HCT116 (cell line): ENCODE data around the gene CLPTM1L. TPM values are rescaled to one million over a fixed set of nuclear protein-coding genes. Genes with fewer than 3 reads are reported as not detected.

Source experiments
- ATAC-seq: fragments of 200-7000 bp; cut with Tn5 transposase; 2 replicates; pipeline ENCODE4 v1.9.1; 2020; ENCODE audit warnings: mild to moderate bottlenecking, moderate library complexity
- BruUV-seq: library from RNA; stranded (reverse); fragments of 400-500 nt; replicated peaks from 2 replicates; lab custom pipeline; 2021; lab: Mats Ljungman, UMichigan
- CTCF ChIA-PET: fragments of 300-600 bp; sonication (Branson Sonifier 250); formaldehyde crosslinking; loops from one replicate; lab custom pipeline; 2021; ENCODE audit warnings: antibody characterized with exemption; lab: Charles Lee
- POLR2A ChIA-PET: fragments of 300-600, 350-600 bp; sonication (Branson Sonifier 250); formaldehyde crosslinking; loops from one replicate; lab custom pipeline; 2021; ENCODE audit warnings: antibody characterized with exemption; lab: Charles Lee
- RAD21 ChIA-PET, 2 experiments: fragments of 300-600 bp; sonication (Branson Sonifier 250); formaldehyde crosslinking; loops; one replicate each; lab custom pipeline; 2023; ENCODE audit warnings: low total read pairs in 2 of 2; ENCODE audit not compliant: uncharacterized antibody in 2 of 2, unreplicated experiment in 2 of 2, low non-redundant PET in 1 of 2; lab: Charles Lee
- DNase-seq: peaks from one replicate; pipeline ENCODE4 v3.0.0-alpha.2; 2010; ENCODE audit warnings: low read depth, low spot score
- H2AFZ ChIP-seq: fragments of 200-600 bp; shearing (Covaris generic), sonication (generic); 2 replicates; pipeline ENCODE4 v1.6.1; 2017; ENCODE audit warnings: low read depth, mixed run types, mixed read lengths, antibody characterized with exemption, low read length; ENCODE audit not compliant: poor library complexity, severe bottlenecking
- H3K27ac ChIP-seq: 2 replicates; pipeline ENCODE4 v1.5.1; 2012; ENCODE audit warnings: low read depth, low read length
- H3K27me3 ChIP-seq: fragments of 200-600 bp; sonication (generic); 2 replicates; pipeline ENCODE4 v1.6.1; 2016; ENCODE audit warnings: mixed run types, low read length, mixed read lengths; ENCODE audit not compliant: insufficient read depth
- H3K36me3 ChIP-seq, 2 experiments: fragments of 200-500 bp in 1 of 2; fragments of 200-600 bp in 1 of 2; sonication (Bioruptor generic) in 1 of 2; sonication (generic) in 1 of 2; 2 replicates each; pipeline versions ENCODE4 v1.5.1 to v1.6.1; 2014 to 2016; ENCODE audit warnings: low read length in 2 of 2, inconsistent platforms in 1 of 2, mixed read lengths in 1 of 2, mixed run types in 1 of 2; ENCODE audit not compliant: insufficient read depth in 2 of 2, control insufficient read depth in 1 of 2
- H3K4me1 ChIP-seq, 2 experiments: fragments of 200-600 bp in 1 of 2; sonication (generic) in 1 of 2; 2 replicates each; pipeline versions ENCODE4 v1.5.1 to v1.6.1; 2012 to 2017; ENCODE audit warnings: low read length in 2 of 2, inconsistent platforms in 1 of 2, mild to moderate bottlenecking in 1 of 2, mixed read lengths in 1 of 2, mixed run types in 1 of 2, moderate library complexity in 1 of 2; ENCODE audit not compliant: insufficient read depth in 2 of 2, control insufficient read depth in 1 of 2
- H3K4me2 ChIP-seq: fragments of 200-600 bp; sonication (generic); 2 replicates; pipeline ENCODE4 v1.6.1; 2017; ENCODE audit warnings: mixed run types, low read length, mixed read lengths
- H3K4me3 ChIP-seq, 2 experiments: fragments of 200-600 bp in 1 of 2; sonication (generic) in 1 of 2; replicated peaks in 1 of 2; 2 replicates each; pipeline ENCODE4 v1.5.1; 2011 to 2016; ENCODE audit warnings: low read length in 2 of 2, control low read depth in 1 of 2, low read depth in 1 of 2, mild to moderate bottlenecking in 1 of 2, mixed read lengths in 1 of 2, mixed run types in 1 of 2
- H3K79me2 ChIP-seq: fragments of 200-600 bp; sonication (generic); 2 replicates; pipeline ENCODE4 v1.6.1; 2017; ENCODE audit warnings: mild to moderate bottlenecking, mixed run types, low read length, moderate library complexity, mixed read lengths; ENCODE audit not compliant: insufficient read depth
- H3K9ac ChIP-seq: fragments of 200-600 bp; sonication (generic); 2 replicates; pipeline ENCODE4 v1.6.1; 2016; ENCODE audit warnings: low read length, mixed read lengths
- H3K9me2 ChIP-seq: fragments of 200-600 bp; sonication (generic), shearing (Covaris generic); 2 replicates; pipeline ENCODE4 v1.6.1; 2017; ENCODE audit warnings: mixed run types, mild to moderate bottlenecking, moderate library complexity; ENCODE audit not compliant: insufficient read depth
- H3K9me3 ChIP-seq, 2 experiments: fragments of 200-500 bp in 1 of 2; fragments of 200-600 bp in 1 of 2; sonication (Bioruptor generic) in 1 of 2; sonication (generic) in 1 of 2; 2 replicates each; pipeline ENCODE4 v1.6.1; 2014 to 2017; ENCODE audit warnings: low read length in 2 of 2, mixed read lengths in 2 of 2, inconsistent platforms in 1 of 2, low read depth in 1 of 2, mild to moderate bottlenecking in 1 of 2, mixed run types in 1 of 2, moderate library complexity in 1 of 2; ENCODE audit not compliant: control insufficient read depth in 1 of 2, insufficient read depth in 1 of 2
- H4K20me1 ChIP-seq: fragments of 200-600 bp; sonication (generic), shearing (Covaris generic); 2 replicates; pipeline ENCODE4 v1.6.1; 2017; ENCODE audit warnings: mixed run types, mild to moderate bottlenecking, moderate library complexity; ENCODE audit not compliant: insufficient read depth
- EGR1 ChIP-seq: IDR thresholded peaks from 2 replicates; pipeline ENCODE4 v1.6.1; 2012; ENCODE audit warnings: low read depth
- ELF1 ChIP-seq: IDR thresholded peaks from 2 replicates; pipeline ENCODE4 v1.6.1; 2012; ENCODE audit warnings: low read depth, borderline replicate concordance
- JUND ChIP-seq: IDR thresholded peaks from 2 replicates; pipeline ENCODE4 v1.6.1; 2012
- MAX ChIP-seq: IDR thresholded peaks from 2 replicates; pipeline ENCODE4 v1.6.1; 2012
- POLR2AphosphoS5 ChIP-seq: IDR thresholded peaks from 2 replicates; pipeline ENCODE4 v1.6.1; 2011; ENCODE audit warnings: mild to moderate bottlenecking, low read depth, low read length, moderate library complexity
- RAD21 ChIP-seq: IDR thresholded peaks from 2 replicates; pipeline ENCODE4 v1.6.1; 2012; ENCODE audit warnings: low read depth, mild to moderate bottlenecking
- REST ChIP-seq: IDR thresholded peaks from 2 replicates; pipeline ENCODE4 v1.6.1; 2012; ENCODE audit warnings: low read depth
- SIN3A ChIP-seq: IDR thresholded peaks from 2 replicates; pipeline ENCODE4 v1.6.1; 2012; ENCODE audit warnings: low read depth
- SP1 ChIP-seq: IDR thresholded peaks from 2 replicates; pipeline ENCODE4 v1.6.1; 2012; ENCODE audit warnings: low read depth
- SRF ChIP-seq: IDR thresholded peaks from 2 replicates; pipeline ENCODE4 v1.6.1; 2012; ENCODE audit warnings: low read depth
- TCF7L2 ChIP-seq: IDR thresholded peaks from 2 replicates; pipeline ENCODE4 v1.7.0; 2011; ENCODE audit warnings: borderline replicate concordance, inconsistent platforms; ENCODE audit not compliant: insufficient read depth, insufficient read length; ENCODE audit errors: extremely low read depth
- ZFX ChIP-seq: fragments of 450-650 bp; IDR thresholded peaks from 2 replicates; pipeline ENCODE4 v1.6.1; 2017
- ZNF274 ChIP-seq: fragments of 200-500 bp; sonication (Bioruptor generic); IDR thresholded peaks from 2 replicates; pipeline ENCODE4 v1.6.1; 2014; ENCODE audit warnings: mild to moderate bottlenecking, low read depth, low read length, inconsistent platforms
- intact Hi-C: fragments of 100-400 bp; cut with micrococcal nuclease; formaldehyde crosslinking; loops from 2 replicates; pipeline ENCODE4 v1.10.0; 2022
- total RNA-seq: library from RNA; stranded (reverse); gene quantifications from one replicate; pipeline ENCODE4 v1.2.1, GENCODE V29; 2021; ENCODE audit not compliant: unreplicated experiment

CLPTM1L gene
- total RNA-seq, 1 experiment from 2014 or later, result 98.4 TPM

GRCh38 chr5:1312993-1313833 is 31.7 kb downstream of the CLPTM1L start:
- intact Hi-C loops, result no loop called here
- no peaks in the 10 kb centered on the region for H4K20me1 ChIP-seq
- H3K9ac ChIP-seq, result no peak overlapping the region
- H3K4me3 ChIP-seq, result no peak overlapping the region
- H3K27ac ChIP-seq, result no peak overlapping the region
- TF ChIP-seq SRF (no peak), REST (no peak), ZFX (no peak), ZNF274 (no peak), RAD21 (no peak)
- no peak overlapping the region for H2AFZ ChIP-seq
- H3K4me2 ChIP-seq, result no peak overlapping the region
- peaks cover 16 to 22% of the 10 kb centered on the region in 2 experiments for H3K4me1 ChIP-seq
- H3K79me2 ChIP-seq, result no peaks in the 10 kb centered on the region
- ChIA-PET POLR2A (no interaction called here), CTCF (no interaction called here), RAD21 (no interaction called here)
- no peaks in the 10 kb centered on the region for H3K9me2 ChIP-seq
- no TSS peak for BruUV-seq
- no peaks in the 10 kb centered on the region for H3K27me3 ChIP-seq
- no peak for DNase-seq
- H3K9me3 ChIP-seq, result no peaks in the 10 kb centered on the region
- ATAC-seq, result no peak
- no peaks in the 10 kb centered on the region for H3K36me3 ChIP-seq

GRCh38 chr5:1312206-1312605 is 32.7 kb downstream of the CLPTM1L start:
- H3K9ac ChIP-seq, result no peak overlapping the region
- H3K27me3 ChIP-seq, result no peaks in the 10 kb centered on the region
- H3K79me2 ChIP-seq, result no peaks in the 10 kb centered on the region
- ChIA-PET RAD21 (no interaction called here), POLR2A (no interaction called here), CTCF (no interaction called here)
- peaks cover 16 to 18% of the 10 kb centered on the region in 2 experiments for H3K4me1 ChIP-seq
- no TSS peak for BruUV-seq
- H3K4me2 ChIP-seq, result no peak overlapping the region
- H3K4me3 ChIP-seq, result no peak overlapping the region
- no peaks in the 10 kb centered on the region for H3K9me2 ChIP-seq
- DNase-seq (no peak), ATAC-seq (no peak)
- no peak overlapping the region for H3K27ac ChIP-seq
- H4K20me1 ChIP-seq, result no peaks in the 10 kb centered on the region
- H3K36me3 ChIP-seq, result no peaks in the 10 kb centered on the region
- no peak overlapping the region for H2AFZ ChIP-seq
- H3K9me3 ChIP-seq, result no peaks in the 10 kb centered on the region
- intact Hi-C loops, result no loop called here
- no peak for TF ChIP-seq MAX
- TF ChIP-seq SP1, result no peak
- TF ChIP-seq POLR2AphosphoS5, result no peak
- TF ChIP-seq REST, result no peak
- TF ChIP-seq ELF1, result no peak
- TF ChIP-seq SIN3A, result no peak
- TF ChIP-seq JUND, result no peak
- TF ChIP-seq EGR1, result no peak
- no peak for TF ChIP-seq TCF7L2
- TF ChIP-seq ZNF274, result no peak
